Measurements from ENCODE around the gene APP. TPM values are rescaled to one million over a fixed set of nuclear protein-coding genes. Genes with fewer than 3 reads are reported as not detected.

The APP gene
- total and polyA plus RNA-seq, 10 of the 15 experiments (the other 5 are each of a cell fraction or from before 2014, with no cell fraction given): 8.8 to 94.9 (median 51.0) TPM

DNA sequence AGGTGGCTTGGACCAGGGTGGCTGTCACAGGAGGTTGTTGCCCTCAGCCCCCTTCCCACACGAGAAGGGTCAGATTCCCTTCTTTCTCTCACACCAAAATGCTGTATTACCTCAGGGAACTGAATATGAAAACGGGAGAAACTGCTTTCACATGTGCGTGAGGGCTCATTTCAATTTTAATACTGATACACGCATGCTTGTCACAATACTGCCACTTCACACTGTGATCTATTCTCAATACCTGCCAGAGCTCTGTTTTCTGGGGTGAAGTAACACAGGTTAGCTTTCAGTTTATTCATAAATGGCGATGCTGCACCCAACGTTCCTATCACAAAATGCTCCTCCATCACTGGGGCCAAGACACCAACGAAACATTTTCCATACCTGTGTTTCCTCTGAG, 181.8 kb downstream of the APP start:
- FAIRE-seq (no peak), DNase-seq (ENCODE audit: low read depth, low spot score) (no peak), ATAC-seq (no peak)
- in situ Hi-C loops (cut with MboI): no loop called here
- POLR2A ChIA-PET: no interaction called here
- CTCF ChIA-PET: no interaction called here
- H3K36me3 ChIP-seq (ENCODE audit: control insufficient read depth in 2 of 2, insufficient read depth in 2 of 2, low read length in 1 of 2): no peaks in the 10 kb centered on the region
- H3K79me2 ChIP-seq (ENCODE audit: control insufficient read depth, insufficient read depth, low read length): no peaks in the 10 kb centered on the region
- no peak overlapping the region for H3K4me3 ChIP-seq
- intact Hi-C loops (cut with micrococcal nuclease; ENCODE audit: unreplicated experiment): no loop called here
- no peak overlapping the region for H3K9ac ChIP-seq (ENCODE audit: control insufficient read depth, insufficient read depth, low read length)
- SMC1A ChIA-PET (ENCODE audit: uncharacterized antibody, unreplicated experiment): no interaction called here
- RAD21 ChIA-PET (ENCODE audit: unreplicated experiment): no interaction called here
- WGBS (ENCODE audit: insufficient coverage, insufficient replicate concordance, low lambda C conversion rate, missing lambda C conversion rate): 39% methylated on average over 7 of the region's 7 CpGs
- H3K4me2 ChIP-seq (ENCODE audit: control insufficient read depth, insufficient read depth): no peak overlapping the region
- no peak overlapping the region for H3K27ac ChIP-seq (ENCODE audit: control insufficient read depth, insufficient read depth)
- H3K27me3 ChIP-seq (replicated peaks in 1 of 2; ENCODE audit: control insufficient read depth in 2 of 2, insufficient read depth in 2 of 2, low read length in 1 of 2): no peaks in the 10 kb centered on the region
- no peaks in the 10 kb centered on the region for H4K20me1 ChIP-seq (ENCODE audit: control insufficient read depth, insufficient read depth)
- H2AFZ ChIP-seq (ENCODE audit: control insufficient read depth, low read depth, low read length): no peak overlapping the region
- H3K9me3 ChIP-seq (replicated peaks; ENCODE audit: control insufficient read depth, insufficient read depth, low read length): no peaks in the 10 kb centered on the region
- no TSS peak for BruUV-seq (replicated peaks)
- no peaks in the 10 kb centered on the region for H3K4me1 ChIP-seq (ENCODE audit: control insufficient read depth, insufficient read depth, low read length)
- TF ChIP-seq HDGF (IDR thresholded peaks at IDR 0.05): no peak
- no peak for TF ChIP-seq STAT3 (IDR thresholded peaks at IDR 0.05; ENCODE audit: low read depth, low read length)
- TF ChIP-seq SMARCA5 (IDR thresholded peaks at IDR 0.05): no peak
- TF ChIP-seq HDAC6 (IDR thresholded peaks at IDR 0.05; ENCODE audit: unreplicated experiment): no peak
- no peak for TF ChIP-seq KLF5 (IDR thresholded peaks at IDR 0.05; ENCODE audit: partially characterized antibody)
- TF ChIP-seq, protein P1, sequence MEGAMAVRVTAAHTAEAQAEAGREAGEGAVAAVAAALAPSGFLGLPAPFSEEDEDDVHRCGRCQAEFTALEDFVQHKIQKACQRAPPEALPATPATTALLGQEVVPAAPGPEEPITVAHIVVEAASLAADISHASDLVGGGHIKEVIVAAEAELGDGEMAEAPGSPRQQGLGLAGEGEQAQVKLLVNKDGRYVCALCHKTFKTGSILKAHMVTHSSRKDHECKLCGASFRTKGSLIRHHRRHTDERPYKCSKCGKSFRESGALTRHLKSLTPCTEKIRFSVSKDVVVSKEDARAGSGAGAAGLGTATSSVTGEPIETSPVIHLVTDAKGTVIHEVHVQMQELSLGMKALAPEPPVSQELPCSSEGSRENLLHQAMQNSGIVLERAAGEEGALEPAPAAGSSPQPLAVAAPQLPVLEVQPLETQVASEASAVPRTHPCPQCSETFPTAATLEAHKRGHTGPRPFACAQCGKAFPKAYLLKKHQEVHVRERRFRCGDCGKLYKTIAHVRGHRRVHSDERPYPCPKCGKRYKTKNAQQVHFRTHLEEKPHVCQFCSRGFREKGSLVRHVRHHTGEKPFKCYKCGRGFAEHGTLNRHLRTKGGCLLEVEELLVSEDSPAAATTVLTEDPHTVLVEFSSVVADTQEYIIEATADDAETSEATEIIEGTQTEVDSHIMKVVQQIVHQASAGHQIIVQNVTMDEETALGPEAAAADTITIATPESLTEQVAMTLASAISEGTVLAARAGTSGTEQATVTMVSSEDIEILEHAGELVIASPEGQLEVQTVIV (IDR thresholded peaks at IDR 0.05; ENCODE audit: borderline replicate concordance, partially characterized antibody): no peak
- TF ChIP-seq TBL1XR1 (IDR thresholded peaks at IDR 0.05; ENCODE audit: low read depth, low read length): no peak
- no peak for TF ChIP-seq BMI1 (IDR thresholded peaks at IDR 0.05; ENCODE audit: borderline replicate concordance)
- TF ChIP-seq, protein P2, sequence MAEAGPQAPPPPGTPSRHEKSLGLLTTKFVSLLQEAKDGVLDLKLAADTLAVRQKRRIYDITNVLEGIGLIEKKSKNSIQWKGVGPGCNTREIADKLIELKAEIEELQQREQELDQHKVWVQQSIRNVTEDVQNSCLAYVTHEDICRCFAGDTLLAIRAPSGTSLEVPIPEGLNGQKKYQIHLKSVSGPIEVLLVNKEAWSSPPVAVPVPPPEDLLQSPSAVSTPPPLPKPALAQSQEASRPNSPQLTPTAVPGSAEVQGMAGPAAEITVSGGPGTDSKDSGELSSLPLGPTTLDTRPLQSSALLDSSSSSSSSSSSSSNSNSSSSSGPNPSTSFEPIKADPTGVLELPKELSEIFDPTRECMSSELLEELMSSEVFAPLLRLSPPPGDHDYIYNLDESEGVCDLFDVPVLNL (IDR thresholded peaks at IDR 0.05; ENCODE audit: low read depth, low read length): no peak
- no peak for TF ChIP-seq SPI1 (IDR thresholded peaks at IDR 0.05; ENCODE audit: borderline replicate concordance, insufficient read depth, low read depth, low read length)
- TF ChIP-seq TCF7 (IDR thresholded peaks at IDR 0.05; ENCODE audit: borderline replicate concordance): no peak
- TF ChIP-seq SIN3A (IDR thresholded peaks at IDR 0.05; ENCODE audit: low read depth, low read length): no peak
- no peak for TF ChIP-seq IKZF2 (IDR thresholded peaks at IDR 0.05)
- TF ChIP-seq NR2C1 (IDR thresholded peaks at IDR 0.05): no peak
- TF ChIP-seq MYC (IDR thresholded peaks at IDR 0.05; ENCODE audit: insufficient read depth, insufficient read length, insufficient replicate concordance, low read length, severe bottlenecking): no peak
- TF ChIP-seq TCF12 (IDR thresholded peaks at IDR 0.05; ENCODE audit: low read depth, low read length): no peak
- TF ChIP-seq, protein P3, sequence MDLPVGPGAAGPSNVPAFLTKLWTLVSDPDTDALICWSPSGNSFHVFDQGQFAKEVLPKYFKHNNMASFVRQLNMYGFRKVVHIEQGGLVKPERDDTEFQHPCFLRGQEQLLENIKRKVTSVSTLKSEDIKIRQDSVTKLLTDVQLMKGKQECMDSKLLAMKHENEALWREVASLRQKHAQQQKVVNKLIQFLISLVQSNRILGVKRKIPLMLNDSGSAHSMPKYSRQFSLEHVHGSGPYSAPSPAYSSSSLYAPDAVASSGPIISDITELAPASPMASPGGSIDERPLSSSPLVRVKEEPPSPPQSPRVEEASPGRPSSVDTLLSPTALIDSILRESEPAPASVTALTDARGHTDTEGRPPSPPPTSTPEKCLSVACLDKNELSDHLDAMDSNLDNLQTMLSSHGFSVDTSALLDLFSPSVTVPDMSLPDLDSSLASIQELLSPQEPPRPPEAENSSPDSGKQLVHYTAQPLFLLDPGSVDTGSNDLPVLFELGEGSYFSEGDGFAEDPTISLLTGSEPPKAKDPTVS (IDR thresholded peaks at IDR 0.05; ENCODE audit: low read depth, low read length): no peak
- TF ChIP-seq MEF2A (IDR thresholded peaks at IDR 0.05; ENCODE audit: insufficient read depth, low read depth, low read length): no peak
- TF ChIP-seq, protein P4, sequence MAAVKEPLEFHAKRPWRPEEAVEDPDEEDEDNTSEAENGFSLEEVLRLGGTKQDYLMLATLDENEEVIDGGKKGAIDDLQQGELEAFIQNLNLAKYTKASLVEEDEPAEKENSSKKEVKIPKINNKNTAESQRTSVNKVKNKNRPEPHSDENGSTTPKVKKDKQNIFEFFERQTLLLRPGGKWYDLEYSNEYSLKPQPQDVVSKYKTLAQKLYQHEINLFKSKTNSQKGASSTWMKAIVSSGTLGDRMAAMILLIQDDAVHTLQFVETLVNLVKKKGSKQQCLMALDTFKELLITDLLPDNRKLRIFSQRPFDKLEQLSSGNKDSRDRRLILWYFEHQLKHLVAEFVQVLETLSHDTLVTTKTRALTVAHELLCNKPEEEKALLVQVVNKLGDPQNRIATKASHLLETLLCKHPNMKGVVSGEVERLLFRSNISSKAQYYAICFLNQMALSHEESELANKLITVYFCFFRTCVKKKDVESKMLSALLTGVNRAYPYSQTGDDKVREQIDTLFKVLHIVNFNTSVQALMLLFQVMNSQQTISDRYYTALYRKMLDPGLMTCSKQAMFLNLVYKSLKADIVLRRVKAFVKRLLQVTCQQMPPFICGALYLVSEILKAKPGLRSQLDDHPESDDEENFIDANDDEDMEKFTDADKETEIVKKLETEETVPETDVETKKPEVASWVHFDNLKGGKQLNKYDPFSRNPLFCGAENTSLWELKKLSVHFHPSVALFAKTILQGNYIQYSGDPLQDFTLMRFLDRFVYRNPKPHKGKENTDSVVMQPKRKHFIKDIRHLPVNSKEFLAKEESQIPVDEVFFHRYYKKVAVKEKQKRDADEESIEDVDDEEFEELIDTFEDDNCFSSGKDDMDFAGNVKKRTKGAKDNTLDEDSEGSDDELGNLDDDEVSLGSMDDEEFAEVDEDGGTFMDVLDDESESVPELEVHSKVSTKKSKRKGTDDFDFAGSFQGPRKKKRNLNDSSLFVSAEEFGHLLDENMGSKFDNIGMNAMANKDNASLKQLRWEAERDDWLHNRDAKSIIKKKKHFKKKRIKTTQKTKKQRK (IDR thresholded peaks at IDR 0.05; ENCODE audit: low read depth, low read length): no peak

Data from GM12878 (cell line).